ENCODE data around the gene R3HCC1L. TPM values are rescaled to one million over a fixed set of nuclear protein-coding genes. Genes with fewer than 3 reads are reported as not detected.
"Not testable (repeated sequence)": the region's sequence is repeated elsewhere in the genome, so short reads cannot be mapped to it uniquely, and the experiment has no call there.

The R3HCC1L gene
- total and polyA plus RNA-seq, 2 donors (not counting 1 experiment from before 2014, with no cell fraction given) = 11.6 to 25.1 TPM

- Histone ChIP-seq H3K4me2 (replicated peaks; ENCODE audit: low read depth, low read length, poor library complexity, severe bottlenecking) (peak overlapping the region; percentile 85), H3K79me2 (ENCODE audit: control insufficient read depth, insufficient read depth, low read length) (peaks cover 49% of the 10 kb centered on the region), H3K4me1 (ENCODE audit: control insufficient read depth in 2 of 2, insufficient read depth in 2 of 2, low read length in 2 of 2) (peaks cover 31 to 36% of the 10 kb centered on the region in 2 donors), H3K9ac (ENCODE audit: low read length) (peak overlapping the region; percentile 87), H3K4me3 (ENCODE audit: control extremely low read depth in 1 of 5, extremely low read depth in 1 of 5, insufficient read depth in 1 of 5, low read depth in 2 of 5, low read length in 4 of 5) (peak overlapping the region; percentile 50 to 97 (median 90)), H2AFZ (ENCODE audit: insufficient read depth, low read depth, low read length, poor library complexity, severe bottlenecking) (peak overlapping the region; percentile 83), H3K36me3 (replicated peaks in 1 of 2; ENCODE audit: control extremely low read depth in 1 of 2, control insufficient read depth in 1 of 2, extremely low read depth in 1 of 2, insufficient read depth in 2 of 2, low read length in 1 of 2) (no peaks in the 10 kb centered on the region), H4K20me1 (ENCODE audit: control insufficient read depth, insufficient read depth, low read length, poor library complexity, severe bottlenecking) (peaks cover 21% of the 10 kb centered on the region), H3K9me3 (ENCODE audit: control extremely low read depth in 1 of 3, control insufficient read depth in 2 of 3, insufficient read depth in 1 of 3, low read length in 2 of 3) (peaks cover 0 to 8% (median 0%) of the 10 kb centered on the region in 3 donors), H3K27ac (ENCODE audit: low read length in 2 of 2) (peak overlapping the region; percentile 87 to 97), H3K27me3 (replicated peaks in 1 of 4; ENCODE audit: control extremely low read depth in 1 of 4, control insufficient read depth in 3 of 4, insufficient read depth in 4 of 4, low read length in 3 of 4) (no peaks in the 10 kb centered on the region)
- intact Hi-C loops (cut with micrococcal nuclease) = loop anchor here (1.0 to 5.0 kb wide), 3 partner anchors 312 to 1598 kb away; partner anchors contain the start of genes COX15, CUTC and HPS1
- Mint-ChIP-seq H3K9me3 (ENCODE audit: insufficient read depth) (peaks cover 3% of the 10 kb centered on the region), H3K27me3 (no peaks in the 10 kb centered on the region), H3K4me3 (peak overlapping the region; percentile 97), H3K27ac (peak overlapping the region; percentile 98), H3K4me1 (peaks cover 60% of the 10 kb centered on the region)
- no peak for DNase-seq
- ATAC-seq (ENCODE audit: low read depth) = no peak
- ChIA-PET CTCF (interaction anchor here (1.2 to 1.6 kb wide), 2 partner anchors 36 to 1302 kb away, joined by 3 to 11 read pairs; no protein-coding TSS in a partner anchor), POLR2A (interaction anchor here (0.6 to 1.1 kb wide), 4 partner anchors 312 to 1490 kb away, joined by 3 to 5 read pairs (median 5); partner anchors contain the start of genes HPS1 and PI4K2A)
- TF ChIP-seq EZH2 (IDR thresholded peaks at IDR 0.05; ENCODE audit: borderline replicate concordance, insufficient read depth, low read depth, low read length, poor library complexity, severe bottlenecking) (no peak), CTCF (IDR thresholded peaks at IDR 0.05) (no peak)
- 86% methylated on average over 5 of the region's 5 CpGs for WGBS (ENCODE audit: insufficient coverage)
These were observed 383 bp upstream of the R3HCC1L start for GRCh38 chr10:98134117-98134430.

- H3K4me3 Mint-ChIP-seq = peak overlapping the region; percentile 97
- peaks cover 70% of the 10 kb centered on the region for H3K4me1 Mint-ChIP-seq
- H3K79me2 ChIP-seq (ENCODE audit: control insufficient read depth, insufficient read depth, low read length) = peaks cover 61% of the 10 kb centered on the region
- peak overlapping the region; percentile 87 for H3K9ac ChIP-seq (ENCODE audit: low read length)
- no peak for ATAC-seq (ENCODE audit: low read depth)
- WGBS (ENCODE audit: insufficient coverage) = 4% methylated on average over 7 of the region's 13 CpGs
- peaks cover 34% of the 10 kb centered on the region for H4K20me1 ChIP-seq (ENCODE audit: control insufficient read depth, insufficient read depth, low read length, poor library complexity, severe bottlenecking)
- H3K4me1 ChIP-seq (ENCODE audit: control insufficient read depth in 2 of 2, insufficient read depth in 2 of 2, low read length in 2 of 2) = peaks cover 36 to 38% of the 10 kb centered on the region in 2 donors
- peak; percentile 9 for DNase-seq
- peaks cover 0 to 8% (median 0%) of the 10 kb centered on the region in 3 donors for H3K9me3 ChIP-seq (ENCODE audit: control extremely low read depth in 1 of 3, control insufficient read depth in 2 of 3, insufficient read depth in 1 of 3, low read length in 2 of 3)
- intact Hi-C loops (cut with micrococcal nuclease) = no loop called here
- H3K4me3 ChIP-seq (ENCODE audit: control extremely low read depth in 1 of 5, extremely low read depth in 1 of 5, insufficient read depth in 1 of 5, low read depth in 2 of 5, low read length in 4 of 5) = peak overlapping the region; percentile 80 to 97 (median 90)
- H2AFZ ChIP-seq (ENCODE audit: insufficient read depth, low read depth, low read length, poor library complexity, severe bottlenecking) = peak overlapping the region; percentile 83
- no peak for TF ChIP-seq CTCF (IDR thresholded peaks at IDR 0.05)
- no peak for TF ChIP-seq EZH2 (IDR thresholded peaks at IDR 0.05; ENCODE audit: borderline replicate concordance, insufficient read depth, low read depth, low read length, poor library complexity, severe bottlenecking)
- H3K27ac ChIP-seq (ENCODE audit: low read length in 2 of 2) = peak overlapping the region; percentile 87 to 97
- H3K27me3 ChIP-seq (replicated peaks in 1 of 4; ENCODE audit: control extremely low read depth in 1 of 4, control insufficient read depth in 3 of 4, insufficient read depth in 4 of 4, low read length in 3 of 4) = no peaks in the 10 kb centered on the region
- H3K27ac Mint-ChIP-seq = peak overlapping the region; percentile 98
- no peaks in the 10 kb centered on the region for H3K36me3 ChIP-seq (replicated peaks in 1 of 2; ENCODE audit: control extremely low read depth in 1 of 2, control insufficient read depth in 1 of 2, extremely low read depth in 1 of 2, insufficient read depth in 2 of 2, low read length in 1 of 2)
- H3K4me2 ChIP-seq (replicated peaks; ENCODE audit: low read depth, low read length, poor library complexity, severe bottlenecking) = peak overlapping the region; percentile 85
- H3K27me3 Mint-ChIP-seq = no peaks in the 10 kb centered on the region
- H3K9me3 Mint-ChIP-seq (ENCODE audit: insufficient read depth) = peaks cover 3% of the 10 kb centered on the region
- ChIA-PET CTCF (interaction anchor here (0.6 to 1.6 kb wide), 3 partner anchors 34 to 1301 kb away, joined by 3 to 11 read pairs (median 3); no protein-coding TSS in a partner anchor), POLR2A (no interaction called here)
These were observed 904 bp downstream of the R3HCC1L start for GRCh38 chr10:98135222-98135899.

- peak overlapping the region; percentile 32 for H3K4me3 Mint-ChIP-seq
- H3K4me1 ChIP-seq (ENCODE audit: control insufficient read depth in 2 of 2, insufficient read depth in 2 of 2, low read length in 2 of 2) = peaks cover 44 to 45% of the 10 kb centered on the region in 2 donors
These were observed 2.3 kb downstream of the R3HCC1L start for GRCh38 chr10:98136775-98137174.

More at GRCh38 chr10:98136775-98137174, 2.3 kb downstream of the R3HCC1L start:
- ATAC-seq (ENCODE audit: low read depth); DNase-seq; H3K27ac ChIP-seq (ENCODE audit: low read length in 2 of 2); H3K27me3 ChIP-seq (replicated peaks in 1 of 4; ENCODE audit: control extremely low read depth in 1 of 4, control insufficient read depth in 3 of 4, insufficient read depth in 4 of 4, low read length in 3 of 4); intact Hi-C loops (cut with micrococcal nuclease); H3K4me3 ChIP-seq (ENCODE audit: control extremely low read depth in 1 of 5, extremely low read depth in 1 of 5, insufficient read depth in 1 of 5, low read depth in 2 of 5, low read length in 4 of 5); H3K27me3 Mint-ChIP-seq; H3K9me3 Mint-ChIP-seq (ENCODE audit: insufficient read depth); H3K27ac Mint-ChIP-seq; H2AFZ ChIP-seq (ENCODE audit: insufficient read depth, low read depth, low read length, poor library complexity, severe bottlenecking); H3K9me3 ChIP-seq (ENCODE audit: control extremely low read depth in 1 of 3, control insufficient read depth in 2 of 3, insufficient read depth in 1 of 3, low read length in 2 of 3); H3K9ac ChIP-seq (ENCODE audit: low read length); H3K4me2 ChIP-seq (replicated peaks; ENCODE audit: low read depth, low read length, poor library complexity, severe bottlenecking); H3K36me3 ChIP-seq (replicated peaks in 1 of 2; ENCODE audit: control extremely low read depth in 1 of 2, control insufficient read depth in 1 of 2, extremely low read depth in 1 of 2, insufficient read depth in 2 of 2, low read length in 1 of 2); POLR2A ChIA-PET; CTCF ChIA-PET: not testable (repeated sequence)
- WGBS (ENCODE audit: insufficient coverage) = 100% methylated on average over 7 of the region's 16 CpGs
- Histone ChIP-seq H4K20me1 (ENCODE audit: control insufficient read depth, insufficient read depth, low read length, poor library complexity, severe bottlenecking) (peaks cover 42% of the 10 kb centered on the region), H3K79me2 (ENCODE audit: control insufficient read depth, insufficient read depth, low read length) (peaks cover 74% of the 10 kb centered on the region)
- peaks cover 81% of the 10 kb centered on the region for H3K4me1 Mint-ChIP-seq
